HG02970 (cell line): Measurements from ENCODE around the gene FDPS.

ENCODE experiments used
- ATAC-seq: cut with Tn5 transposase; IDR thresholded peaks from one replicate; pipeline ENCODE4 v1.9.1; 2021; ENCODE audit warnings: mild to moderate bottlenecking, moderate library complexity, moderate number of reproducible peaks; ENCODE audit not compliant: unreplicated experiment, low FRiP score

The FDPS gene

DNA sequence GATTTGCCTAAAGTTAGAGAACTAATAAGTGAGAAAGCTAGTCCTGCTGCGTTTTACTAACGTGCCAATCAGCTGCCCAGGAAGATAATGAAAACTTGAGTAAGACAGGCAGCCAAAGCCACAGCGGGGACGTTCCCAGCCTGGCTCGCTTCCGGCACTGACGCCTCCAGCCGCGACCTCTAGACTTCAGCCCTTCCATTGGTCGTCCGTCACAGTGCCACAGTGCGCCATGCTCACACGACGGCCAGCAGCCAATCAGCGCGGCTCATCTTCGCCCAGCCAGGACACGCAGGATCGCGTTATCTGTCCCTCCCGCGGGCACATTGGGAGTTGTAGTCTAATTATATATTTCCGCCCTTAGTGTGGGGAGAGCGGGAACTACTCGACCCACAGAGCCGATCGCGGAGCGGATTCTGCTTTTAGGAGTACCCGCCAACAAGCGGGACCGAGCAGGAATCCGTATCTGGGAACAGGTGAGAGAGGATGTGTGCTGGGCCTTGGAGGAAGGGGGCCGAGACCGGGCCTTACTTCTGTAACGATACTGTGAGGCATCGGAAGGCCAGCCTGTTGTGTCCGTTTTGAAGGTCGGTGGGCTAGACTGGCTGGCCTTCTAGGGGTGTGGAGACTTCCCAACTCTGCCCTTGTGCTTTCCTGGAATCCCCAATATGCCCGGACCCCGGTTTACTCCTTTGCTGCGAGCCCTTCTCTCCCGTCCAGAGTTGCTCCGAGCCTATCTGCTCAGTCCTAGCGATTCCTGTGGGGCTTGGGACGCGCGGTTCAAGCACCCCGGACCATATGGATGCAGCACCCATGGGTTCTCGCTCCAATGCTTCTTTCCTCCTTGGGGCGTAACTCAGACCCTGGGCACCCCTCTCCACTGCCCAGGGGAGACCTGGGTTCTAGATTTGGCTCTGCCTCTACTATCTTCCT lies at the start of gene FDPS:
TSS of gene FDPS (plus strand) at position 374 of the 930 bp plus-strand sequence. CDS start 924 bp downstream, outside the sequence.
- ATAC-seq, result peak; percentile 87

DNA sequence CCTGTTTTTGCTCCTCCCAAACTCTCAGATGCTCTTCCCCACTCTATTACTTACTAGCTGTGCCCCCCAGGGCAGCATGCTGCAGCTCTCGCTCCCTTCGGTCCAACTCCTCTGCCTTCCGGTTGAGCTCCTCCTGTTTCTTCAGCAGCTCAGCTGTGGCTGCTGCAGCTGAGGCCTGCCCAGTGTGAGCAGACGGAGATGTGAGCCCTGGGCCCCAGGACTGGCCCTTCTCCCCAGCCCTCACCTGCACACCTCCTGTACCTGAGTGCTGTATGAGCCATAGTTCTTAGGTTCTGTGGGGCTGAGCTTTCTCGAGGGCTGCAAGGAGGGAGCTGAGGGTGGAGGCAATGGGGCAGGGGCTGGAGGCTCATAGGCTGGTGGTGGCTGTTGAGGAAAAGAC lies 48.4 kb upstream of the FDPS start:
- no peak for ATAC-seq

DNA sequence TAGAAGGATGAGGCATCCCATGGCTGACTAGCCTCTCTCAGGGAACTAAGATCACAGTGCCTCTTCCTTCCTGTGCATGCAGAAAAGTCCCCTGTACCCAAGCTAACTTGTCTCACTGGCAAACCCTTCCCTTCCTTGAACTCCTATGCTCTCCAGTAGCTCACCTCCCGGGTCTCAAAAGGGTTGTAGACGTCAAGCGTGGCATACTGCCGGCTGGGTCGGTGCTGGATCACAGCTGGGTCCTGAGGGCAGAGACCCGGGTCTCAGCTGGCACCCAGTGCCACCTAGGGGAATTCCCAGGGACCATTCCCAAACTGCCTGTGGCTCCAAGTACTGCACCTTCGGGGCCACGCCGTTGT lies 47.2 kb upstream of the FDPS start:
- ATAC-seq, result peak; percentile 9

DNA sequence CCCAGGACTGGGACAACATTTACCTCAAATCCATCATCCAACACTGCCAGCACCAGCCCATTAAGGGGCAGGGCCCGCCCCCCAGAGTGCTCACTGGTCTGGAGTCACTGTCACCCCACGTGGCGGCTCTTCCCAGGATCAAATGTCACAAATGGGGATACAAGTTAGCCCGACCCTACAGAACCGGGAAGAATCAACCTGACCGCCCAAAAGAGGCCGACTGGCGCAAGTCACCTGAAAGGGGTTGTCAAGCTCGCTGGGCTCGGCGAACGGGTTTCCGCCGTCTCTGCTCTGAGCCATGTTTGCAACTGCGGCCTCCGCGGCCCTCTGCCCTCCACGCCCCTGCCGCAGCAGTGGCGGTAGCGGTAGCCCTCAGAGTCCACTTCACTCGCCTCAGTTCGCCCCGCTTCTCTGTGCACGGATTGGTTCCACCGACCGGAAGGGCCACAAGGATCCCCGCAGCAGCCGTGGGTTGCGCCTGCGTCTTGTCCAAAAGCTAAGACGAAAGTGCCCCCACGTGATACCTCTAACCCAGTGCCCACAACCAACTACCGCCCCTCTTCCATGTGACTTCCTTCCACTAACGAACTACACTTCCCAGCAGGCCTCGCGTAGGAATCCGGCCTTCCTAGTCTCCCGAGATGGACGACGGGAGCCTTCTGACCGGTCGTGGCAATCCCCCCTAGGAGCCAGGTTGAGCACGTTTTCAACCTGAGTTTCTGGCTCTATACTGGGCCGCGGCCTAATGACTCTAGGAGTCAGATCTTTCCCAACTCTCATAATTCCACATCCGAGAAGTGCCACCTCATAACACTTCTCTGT lies 46.6 kb upstream of the FDPS start, which contains the start of gene SCAMP3:
TSS of gene SCAMP3 (minus strand) at position 509 of the 822 bp plus-strand sequence. CDS start at position 300, 209 bp downstream.
- peak; percentile 72 for ATAC-seq

DNA sequence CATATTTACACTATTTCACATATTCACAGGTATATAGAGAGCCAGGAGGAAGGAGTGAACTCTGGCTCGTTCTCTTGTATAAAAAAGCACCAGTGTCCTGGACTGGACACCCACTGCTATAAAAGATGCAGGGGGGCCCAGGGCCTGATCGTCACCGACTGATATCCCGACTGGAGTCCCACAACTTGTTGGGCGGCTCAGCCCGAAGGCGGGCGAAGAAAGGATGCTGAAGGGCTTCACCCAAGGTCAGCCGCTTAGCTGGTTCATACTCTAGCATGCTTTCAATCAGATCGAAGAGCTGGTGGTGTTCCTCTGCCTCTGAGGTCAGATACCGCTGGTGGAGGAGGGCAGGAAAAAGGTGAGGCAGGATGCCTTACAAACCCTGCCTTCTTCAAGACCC lies 45.6 kb upstream of the FDPS start:
- no peak for ATAC-seq

DNA sequence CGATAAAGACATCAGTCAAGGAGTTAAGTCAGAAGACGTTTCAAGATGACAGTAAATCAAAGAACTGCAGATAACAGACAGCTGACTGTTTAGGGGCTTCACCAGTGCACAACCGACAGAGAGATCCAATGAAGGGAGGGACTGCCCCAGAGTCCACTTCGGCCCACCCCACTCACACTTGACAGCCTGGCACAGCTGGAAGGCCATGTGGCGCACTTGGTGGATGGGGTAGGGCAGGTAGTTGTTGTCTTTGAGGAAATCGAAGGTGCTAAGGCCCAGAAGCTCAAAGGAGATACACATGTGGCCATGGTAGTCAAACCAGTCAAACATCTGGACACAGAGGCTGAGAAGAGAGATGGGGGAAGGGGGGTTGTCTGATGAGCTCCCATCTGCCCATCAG lies 42.1 kb upstream of the FDPS start:
- ATAC-seq, result no peak

DNA sequence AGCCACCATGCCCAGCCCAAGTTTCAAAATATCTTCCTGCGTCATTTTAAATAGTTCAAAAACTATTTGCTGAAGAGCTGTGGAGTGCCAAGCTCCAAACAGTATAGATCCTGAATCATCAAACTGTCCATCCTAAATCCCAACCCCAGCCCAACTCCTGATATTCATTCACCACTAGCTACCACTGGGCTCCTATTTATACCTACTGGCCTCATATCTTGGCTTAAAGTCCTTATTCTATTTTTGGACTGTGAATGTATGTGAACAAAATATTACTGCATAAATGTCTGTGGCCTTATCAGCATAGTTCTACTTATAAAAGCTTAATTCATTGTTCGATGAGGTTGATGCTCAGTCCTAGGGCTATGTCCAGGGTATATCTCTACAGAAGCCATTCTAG lies 41.3 kb upstream of the FDPS start:
- ATAC-seq, result no peak

DNA sequence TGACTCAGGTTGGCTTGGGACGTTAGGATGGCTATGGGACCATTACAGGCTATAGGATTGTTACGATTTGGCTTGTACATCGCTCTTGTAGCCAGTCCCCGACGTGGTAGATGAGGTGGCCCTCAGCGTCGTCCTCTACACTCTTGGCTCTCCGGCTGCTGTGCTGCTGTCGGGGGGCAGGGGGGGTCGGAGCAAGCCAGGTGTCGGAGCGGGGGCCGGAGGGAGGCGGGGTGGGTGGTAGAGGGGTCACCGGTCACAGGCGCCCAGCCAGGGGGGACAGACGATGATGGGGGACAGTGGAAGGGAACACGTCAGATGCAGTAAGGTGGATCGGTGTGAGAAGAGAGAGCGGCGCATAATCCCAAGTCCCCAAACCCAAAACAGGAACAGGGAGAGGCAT lies 40.0 kb upstream of the FDPS start:
- ATAC-seq, result no peak

DNA sequence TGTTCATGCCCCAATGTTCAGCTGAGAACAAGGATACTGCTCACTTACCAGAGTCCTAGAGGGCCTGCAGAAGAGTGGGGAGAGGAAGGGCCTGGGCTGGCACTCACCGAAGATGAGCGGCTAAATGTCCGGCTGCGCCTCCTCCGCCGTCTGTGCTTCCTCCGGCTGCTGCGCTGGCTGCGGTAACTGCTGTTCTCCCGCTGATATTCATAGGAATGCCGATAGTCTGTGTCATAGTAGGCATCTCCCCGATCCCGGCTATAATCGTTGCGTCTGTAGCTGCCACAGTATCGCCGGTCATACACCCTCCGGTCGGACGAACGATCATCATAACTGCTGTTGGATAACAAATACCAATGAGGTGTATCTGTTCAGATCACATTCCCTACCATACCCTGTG lies 39.3 kb upstream of the FDPS start:
- ATAC-seq, result no peak

DNA sequence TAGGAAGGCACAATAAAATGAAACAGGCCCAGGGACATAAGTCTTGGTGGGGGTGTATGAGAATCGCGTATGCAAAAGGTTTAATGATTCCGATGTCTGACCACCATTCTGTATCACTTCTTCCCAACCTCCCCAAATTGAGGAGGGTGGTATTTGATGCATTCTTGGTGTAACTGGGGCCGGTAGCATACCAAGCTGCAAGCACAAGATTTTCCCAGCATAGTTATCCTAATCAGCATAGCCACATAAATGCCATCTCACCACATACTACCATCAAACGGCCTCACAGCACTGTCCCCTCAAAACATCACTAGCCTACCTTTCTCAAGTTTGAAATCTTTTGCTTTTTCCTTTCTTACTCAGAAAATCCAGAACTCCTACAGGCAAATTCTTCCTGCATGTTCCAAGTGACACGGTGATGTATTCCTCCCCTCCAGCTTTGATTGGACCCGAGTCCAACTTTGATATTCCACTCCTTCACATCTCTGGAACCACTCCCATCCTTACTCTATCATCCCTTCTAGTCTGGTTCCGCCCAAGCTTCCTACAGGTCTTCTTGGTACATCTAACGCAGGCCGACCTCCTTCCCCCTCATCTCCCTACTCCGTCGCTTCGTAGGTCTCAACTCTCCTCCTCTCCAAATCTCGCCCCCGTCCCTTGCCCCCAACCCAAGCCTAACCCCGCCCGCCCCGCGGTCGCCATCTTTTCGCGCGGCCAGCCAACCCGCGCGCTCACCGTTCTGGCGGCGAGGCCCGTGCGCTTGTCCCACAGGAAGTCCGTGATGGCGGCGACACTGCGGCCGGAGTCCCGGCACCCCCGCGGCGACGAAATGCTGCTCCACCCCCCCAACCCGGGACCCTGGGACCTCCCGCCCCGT lies 36.0 kb upstream of the FDPS start:
- ATAC-seq, result peak; percentile 33

DNA sequence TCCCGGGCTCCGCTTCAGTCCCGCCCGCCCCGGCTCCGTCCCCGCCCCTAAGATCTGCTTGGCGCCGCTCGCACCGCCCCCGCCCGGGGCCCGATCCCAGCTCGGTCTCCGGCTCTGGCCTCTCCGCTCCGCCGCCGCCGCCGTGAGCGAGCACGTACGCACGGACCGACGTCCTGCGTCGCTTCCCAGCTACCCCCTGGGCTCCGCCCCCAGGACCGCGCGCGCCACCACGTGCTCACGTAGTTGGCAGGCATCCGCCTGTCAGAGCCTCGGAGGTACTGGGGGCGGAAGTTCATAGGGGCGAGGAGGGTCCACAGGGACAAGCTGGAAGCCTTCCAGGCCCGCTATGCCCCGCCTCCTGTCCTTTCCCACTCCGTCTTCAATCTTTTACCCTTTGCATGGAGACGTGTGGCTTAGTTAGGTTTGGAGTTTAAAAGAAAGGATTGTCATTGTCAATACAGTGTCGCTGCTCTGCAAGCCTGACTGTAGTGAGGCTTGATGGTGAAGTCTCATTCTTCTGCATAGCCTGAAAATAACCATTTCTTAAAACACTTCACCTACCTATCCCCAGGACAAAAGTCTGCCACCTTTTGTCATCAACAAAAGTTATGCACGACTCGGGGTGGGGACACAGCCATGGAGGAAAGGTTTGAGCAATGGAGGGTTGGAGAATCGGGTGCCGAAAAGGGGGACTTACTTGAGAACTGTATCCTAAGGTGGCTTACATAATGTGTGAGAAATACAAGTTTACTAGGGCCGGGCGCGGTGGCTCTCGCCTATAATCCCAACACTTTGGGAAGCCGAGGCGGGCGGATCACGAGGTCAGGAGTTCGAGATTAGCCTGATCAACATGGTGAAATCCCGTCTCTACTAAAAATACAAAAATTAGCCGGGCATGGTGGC lies 35.1 kb upstream of the FDPS start, which contains the start of gene CLK2:
TSS of gene CLK2 (minus strand) at position 162 of the 903 bp plus-strand sequence. CDS start 2,527 bp downstream, outside the sequence.
- ATAC-seq, result peak; percentile 67

DNA sequence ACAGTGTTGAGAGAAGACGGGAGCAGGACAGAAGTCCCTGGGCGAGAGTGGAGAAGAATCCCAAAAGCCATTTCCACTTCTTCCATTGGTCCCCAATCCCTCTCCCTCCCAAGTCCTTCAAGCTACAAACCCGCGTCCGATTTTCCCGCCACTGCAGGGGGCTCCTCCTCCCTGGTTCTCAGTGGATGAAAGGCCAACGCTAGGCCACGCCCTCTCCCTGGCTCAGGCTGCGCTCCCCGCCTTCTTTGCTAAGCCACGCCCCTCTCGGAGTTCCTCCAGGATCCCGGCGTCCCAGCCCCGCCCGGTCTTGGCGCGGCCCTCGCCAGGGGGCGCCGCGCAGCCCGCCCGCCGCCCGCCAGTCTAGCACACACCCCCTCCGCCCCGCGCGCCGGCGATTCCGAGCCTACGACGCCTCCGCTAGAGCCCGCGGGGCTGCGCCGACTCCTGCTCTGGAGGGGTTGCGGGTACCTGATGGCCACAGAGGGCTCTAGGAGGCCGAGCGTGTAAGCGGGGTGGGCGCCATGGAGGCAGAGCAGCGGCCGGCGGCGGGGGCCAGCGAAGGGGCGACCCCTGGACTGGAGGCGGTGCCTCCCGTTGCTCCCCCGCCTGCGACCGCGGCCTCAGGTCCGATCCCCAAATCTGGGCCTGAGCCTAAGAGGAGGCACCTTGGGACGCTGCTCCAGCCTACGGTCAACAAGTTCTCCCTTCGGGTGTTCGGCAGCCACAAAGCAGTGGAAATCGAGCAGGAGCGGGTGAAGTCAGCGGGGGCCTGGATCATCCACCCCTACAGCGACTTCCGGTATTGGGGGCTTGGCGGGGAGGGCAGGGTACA lies 31.4 kb upstream of the FDPS start, which contains the start of gene HCN3:
TSS of gene HCN3 (plus strand) at position 394 of the 832 bp plus-strand sequence. CDS start at position 522, 128 bp downstream.
- ATAC-seq, result peak; percentile 64

DNA sequence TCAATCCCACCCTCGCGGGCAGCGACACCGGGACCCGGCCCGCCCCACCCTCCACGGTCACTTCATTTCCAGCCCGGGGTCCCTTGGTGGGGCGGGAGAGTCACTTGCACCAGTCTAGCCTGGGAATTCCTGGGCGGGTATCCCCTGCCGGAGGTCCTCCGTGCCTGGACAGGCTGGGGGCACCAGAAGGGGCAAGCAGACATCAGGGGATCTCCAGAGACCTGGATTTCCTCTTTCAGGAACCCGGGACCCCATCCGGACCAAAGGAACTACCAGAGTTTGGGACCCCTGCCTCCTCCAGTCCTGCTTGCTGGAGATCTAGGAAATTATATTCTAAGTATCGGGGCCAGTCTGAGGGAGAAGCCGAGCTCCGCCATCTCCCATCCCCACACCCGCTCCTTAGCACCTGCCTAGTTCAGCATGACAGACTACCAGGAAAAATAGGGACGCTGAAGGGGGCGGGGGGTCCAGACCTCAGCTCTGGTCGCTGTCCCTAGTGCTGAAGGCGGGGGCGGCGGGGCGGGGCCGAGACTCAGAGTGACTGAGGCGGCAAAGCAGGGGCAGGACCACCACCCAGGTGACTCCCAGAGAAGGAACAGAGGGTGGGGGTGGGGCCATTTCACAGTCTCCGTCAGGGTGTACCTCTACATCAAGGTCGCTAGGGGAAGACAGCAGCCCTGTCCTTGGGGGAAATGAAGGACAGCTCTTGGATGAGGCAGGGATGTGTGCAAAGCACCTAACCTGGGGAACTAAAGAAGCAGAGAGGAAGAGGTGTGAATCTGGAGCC lies 30.6 kb upstream of the FDPS start:
- ATAC-seq, result no peak

DNA sequence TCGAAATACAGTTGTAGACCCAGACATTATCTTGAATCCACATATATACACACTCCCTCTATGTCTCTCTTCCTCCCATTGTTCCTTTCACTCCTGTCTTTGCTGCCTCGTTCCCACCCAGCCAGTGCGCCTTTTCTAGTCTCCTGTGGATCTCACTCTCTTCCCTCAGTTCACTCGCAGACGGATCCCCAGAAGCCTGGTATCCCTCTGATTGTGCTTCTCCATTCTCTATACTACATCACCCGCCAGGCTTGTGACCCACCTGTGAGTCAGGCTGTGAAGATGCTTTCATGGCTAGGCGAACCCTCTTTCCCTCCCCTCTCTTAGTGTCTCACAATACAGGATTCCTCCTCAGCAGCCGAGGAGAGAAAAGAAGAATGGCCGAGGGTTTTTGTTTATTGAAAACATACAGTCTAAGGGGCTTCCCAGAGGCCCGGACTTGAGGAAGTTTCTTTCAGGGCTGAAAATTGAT lies 29.9 kb upstream of the FDPS start:
- ATAC-seq, result no peak

DNA sequence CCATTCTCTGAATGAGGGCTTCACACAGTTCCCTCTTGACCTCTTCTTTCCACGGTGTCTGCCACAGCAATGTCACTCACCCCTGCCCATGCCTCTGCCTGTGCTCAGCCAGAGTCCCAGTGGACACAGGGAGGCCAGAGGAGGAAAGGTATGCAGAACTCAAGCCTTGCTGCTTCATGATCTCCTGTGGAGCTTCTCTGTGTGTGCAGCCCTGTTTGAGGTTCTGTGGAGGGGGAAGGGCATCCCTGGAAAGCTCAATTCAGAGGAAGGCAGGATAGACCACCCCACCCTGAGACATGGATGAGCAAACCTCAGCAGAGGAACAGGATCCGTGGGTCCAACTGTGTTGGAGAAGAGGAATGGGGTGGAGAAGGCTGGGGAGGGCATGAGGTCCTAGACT lies 29.4 kb upstream of the FDPS start:
- ATAC-seq, result no peak

DNA sequence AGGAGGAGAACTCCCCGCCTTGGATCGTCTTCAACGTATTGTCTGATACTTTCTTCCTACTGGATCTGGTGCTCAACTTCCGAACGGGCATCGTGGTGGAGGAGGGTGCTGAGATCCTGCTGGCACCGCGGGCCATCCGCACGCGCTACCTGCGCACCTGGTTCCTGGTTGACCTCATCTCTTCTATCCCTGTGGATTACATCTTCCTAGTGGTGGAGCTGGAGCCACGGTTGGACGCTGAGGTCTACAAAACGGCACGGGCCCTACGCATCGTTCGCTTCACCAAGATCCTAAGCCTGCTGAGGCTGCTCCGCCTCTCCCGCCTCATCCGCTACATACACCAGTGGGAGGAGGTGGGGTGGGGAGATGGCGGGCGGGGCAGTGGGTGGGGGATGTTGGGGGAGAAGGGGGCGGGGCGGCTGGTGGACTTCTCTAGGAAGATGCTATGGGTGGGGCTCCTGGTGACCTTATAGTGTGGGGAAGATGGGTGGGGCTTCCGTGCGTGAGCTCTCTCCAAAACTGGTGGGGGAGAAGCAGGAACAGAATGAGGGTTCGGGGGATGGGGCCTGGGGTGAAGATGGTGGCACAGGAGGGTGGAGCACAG lies 26.1 kb upstream of the FDPS start:
- ATAC-seq, result no peak

DNA sequence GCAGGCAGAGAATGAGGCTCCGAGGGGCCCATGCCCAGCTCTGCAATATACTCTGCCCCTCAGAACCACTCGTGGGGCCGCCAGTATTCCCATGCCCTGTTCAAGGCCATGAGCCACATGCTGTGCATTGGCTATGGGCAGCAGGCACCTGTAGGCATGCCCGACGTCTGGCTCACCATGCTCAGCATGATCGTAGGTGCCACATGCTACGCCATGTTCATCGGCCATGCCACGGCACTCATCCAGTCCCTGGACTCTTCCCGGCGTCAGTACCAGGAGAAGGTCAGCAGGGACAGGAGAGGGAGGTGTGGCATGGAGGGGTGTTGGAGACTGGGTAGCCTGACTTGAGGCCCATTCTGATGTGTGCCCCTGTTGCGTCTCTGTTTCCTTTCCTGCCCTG lies 24.2 kb upstream of the FDPS start:
- ATAC-seq, result no peak
